ENCODE measurements around the gene GMPPB.
A peak's percentile ranks its signal among the peaks of the same experiment; 100 is the strongest.

GMPPB gene

GRCh38 chr3:49727154-49727923 is 3.6 kb upstream of the GMPPB start:
- FAIRE-seq (no peak), DNase-seq (ENCODE audit: insufficient read length) (peak; percentile 50)
- no peak for TF ChIP-seq POLR2AphosphoS5 (IDR thresholded peaks at IDR 0.05; ENCODE audit: low read depth, low read length)
- no peak for TF ChIP-seq TAF1 (IDR thresholded peaks at IDR 0.05; ENCODE audit: borderline replicate concordance, low read depth, low read length)
- no peak; the same call in 1 of the 2 replicates for TF ChIP-seq POLR2A (IDR thresholded peaks at IDR 0.05; ENCODE audit: low read depth, low read length)

- no peak for DNase-seq (ENCODE audit: insufficient read length)
- FAIRE-seq, result no peak
- TF ChIP-seq POLR2A (IDR thresholded peaks at IDR 0.05; ENCODE audit: low read depth, low read length) (no peak), TAF1 (IDR thresholded peaks at IDR 0.05; ENCODE audit: borderline replicate concordance, low read depth, low read length) (no peak), POLR2AphosphoS5 (IDR thresholded peaks at IDR 0.05; ENCODE audit: low read depth, low read length) (no peak)
These were observed 2.3 kb upstream of the GMPPB start for GRCh38 chr3:49725906-49726681.

GRCh38 chr3:49724586-49724985 is 835 bp upstream of the GMPPB start:
- TF ChIP-seq TAF1 (IDR thresholded peaks at IDR 0.05; ENCODE audit: borderline replicate concordance, low read depth, low read length), result no peak
- TF ChIP-seq POLR2AphosphoS5 (IDR thresholded peaks at IDR 0.05; ENCODE audit: low read depth, low read length), result no peak
- no peak for TF ChIP-seq POLR2A (IDR thresholded peaks at IDR 0.05; ENCODE audit: low read depth, low read length)
- DNase-seq (ENCODE audit: insufficient read length), result no peak
- no peak for FAIRE-seq

- peak; percentile 51 for TF ChIP-seq POLR2A (IDR thresholded peaks at IDR 0.05; ENCODE audit: low read depth, low read length)
- TF ChIP-seq POLR2AphosphoS5 (IDR thresholded peaks at IDR 0.05; ENCODE audit: low read depth, low read length), result peak; percentile 62; the same call in 1 of the 2 replicates
- no peak for TF ChIP-seq TAF1 (IDR thresholded peaks at IDR 0.05; ENCODE audit: borderline replicate concordance, low read depth, low read length)
- DNase-seq (ENCODE audit: insufficient read length) (peak; percentile 59), FAIRE-seq (no peak)
These were observed 489 bp downstream of the GMPPB start for GRCh38 chr3:49723296-49723627.

- FAIRE-seq, result peak; percentile 79
- DNase-seq (ENCODE audit: insufficient read length), result no peak
- TF ChIP-seq TAF1 (IDR thresholded peaks at IDR 0.05; ENCODE audit: borderline replicate concordance, low read depth, low read length), result no peak
- no peak for TF ChIP-seq POLR2AphosphoS5 (IDR thresholded peaks at IDR 0.05; ENCODE audit: low read depth, low read length)
- no peak for TF ChIP-seq POLR2A (IDR thresholded peaks at IDR 0.05; ENCODE audit: low read depth, low read length)
These were observed 855 bp downstream of the GMPPB start for GRCh38 chr3:49722896-49723295.

GRCh38 chr3:49721896-49722781 is 1.6 kb downstream of the GMPPB start:
- FAIRE-seq (no peak), DNase-seq (ENCODE audit: insufficient read length) (peak; percentile 2)
- TF ChIP-seq TAF1 (IDR thresholded peaks at IDR 0.05; ENCODE audit: borderline replicate concordance, low read depth, low read length) (no peak), POLR2A (IDR thresholded peaks at IDR 0.05; ENCODE audit: low read depth, low read length) (no peak), POLR2AphosphoS5 (IDR thresholded peaks at IDR 0.05; ENCODE audit: low read depth, low read length) (no peak)

GRCh38 chr3:49721596-49721895 is 2.2 kb downstream of the GMPPB start:
- FAIRE-seq (no peak), DNase-seq (ENCODE audit: insufficient read length) (no peak)
- TF ChIP-seq TAF1 (IDR thresholded peaks at IDR 0.05; ENCODE audit: borderline replicate concordance, low read depth, low read length), result no peak
- TF ChIP-seq POLR2AphosphoS5 (IDR thresholded peaks at IDR 0.05; ENCODE audit: low read depth, low read length), result no peak
- no peak for TF ChIP-seq POLR2A (IDR thresholded peaks at IDR 0.05; ENCODE audit: low read depth, low read length)

GRCh38 chr3:49720855-49721595 is 2.7 kb downstream of the GMPPB start:
- no peak for TF ChIP-seq POLR2A (IDR thresholded peaks at IDR 0.05; ENCODE audit: low read depth, low read length)
- peak; percentile 19; the same call in 1 of the 2 replicates for TF ChIP-seq POLR2AphosphoS5 (IDR thresholded peaks at IDR 0.05; ENCODE audit: low read depth, low read length)
- DNase-seq (ENCODE audit: insufficient read length), result no peak
- no peak for FAIRE-seq

GRCh38 chr3:49719214-49719884 is 4.4 kb downstream of the GMPPB start, which contains the start of gene AMIGO3:
Gene AMIGO3 (minus strand): TSS chr3:49719684. CDS start chr3:49719465, 219 bp downstream.
- FAIRE-seq (peak; percentile 85), DNase-seq (ENCODE audit: insufficient read length) (peak; percentile 97)
- TF ChIP-seq TAF1 (IDR thresholded peaks at IDR 0.05; ENCODE audit: borderline replicate concordance, low read depth, low read length), result no peak
- peak; percentile 90 for TF ChIP-seq POLR2AphosphoS5 (IDR thresholded peaks at IDR 0.05; ENCODE audit: low read depth, low read length)
- TF ChIP-seq POLR2A (IDR thresholded peaks at IDR 0.05; ENCODE audit: low read depth, low read length), result peak; percentile 73; the same call in 1 of the 2 replicates

GRCh38 chr3:49718858-49719213 is 4.9 kb downstream of the GMPPB start:
- TF ChIP-seq TAF1 (IDR thresholded peaks at IDR 0.05; ENCODE audit: borderline replicate concordance, low read depth, low read length) (no peak), POLR2AphosphoS5 (IDR thresholded peaks at IDR 0.05; ENCODE audit: low read depth, low read length) (no peak), POLR2A (IDR thresholded peaks at IDR 0.05; ENCODE audit: low read depth, low read length) (no peak)
- FAIRE-seq, result no peak
- DNase-seq (ENCODE audit: insufficient read length), result no peak

Measured in GM12892 (cell line).